Spleen (tissue), 11 donors: ENCODE data around the gene ATXN7L2. TPM values are rescaled to one million over a fixed set of nuclear protein-coding genes. Genes with fewer than 3 reads are reported as not detected.

Experiments used
- DNase-seq: peaks from one replicate; pipeline ENCODE4 v3.0.0-alpha.2; 2020
- H3K27ac ChIP-seq, 8 donors: fragments of 200-600 bp; sonication (generic) in 7 of 8; 1 replicate in 4 of 8; 2 replicates in 4 of 8; pipeline versions ENCODE4 v1.5.0 to v1.8.0; 2016 to 2021; ENCODE audit warnings: inconsistent platforms in 4 of 8, mild to moderate bottlenecking in 4 of 8, moderate library complexity in 1 of 8
- H3K27me3 ChIP-seq, 7 donors: fragments of 200-600 bp; sonication (generic) in 6 of 7; replicated peaks in 1 of 7; 1 replicate in 4 of 7; 2 replicates in 3 of 7; pipeline versions ENCODE4 v1.5.0 to v1.8.0; 2016 to 2021; ENCODE audit warnings: inconsistent platforms in 3 of 7, mild to moderate bottlenecking in 1 of 7
- H3K36me3 ChIP-seq, 6 donors: fragments of 200-600 bp; sonication (generic) in 5 of 6; 1 replicate in 4 of 6; 2 replicates in 2 of 6; pipeline versions ENCODE4 v1.5.0 to v1.8.0; 2016 to 2021; ENCODE audit warnings: inconsistent platforms in 2 of 6
- H3K4me1 ChIP-seq, 6 donors: fragments of 200-600 bp; sonication (generic) in 5 of 6; 1 replicate in 3 of 6; 2 replicates in 3 of 6; pipeline versions ENCODE4 v1.5.0 to v1.8.0; 2016 to 2021; ENCODE audit warnings: inconsistent platforms in 3 of 6
- H3K4me3 ChIP-seq, 8 donors: fragments of 200-600 bp; sonication (generic) in 7 of 8; 1 replicate in 4 of 8; 2 replicates in 4 of 8; pipeline versions ENCODE4 v1.5.0 to v1.8.0; 2016 to 2021; ENCODE audit warnings: inconsistent platforms in 4 of 8, mild to moderate bottlenecking in 4 of 8, moderate library complexity in 2 of 8
- H3K9me3 ChIP-seq, 8 donors: fragments of 200-600 bp; sonication (generic) in 7 of 8; 1 replicate in 4 of 8; 2 replicates in 4 of 8; pipeline versions ENCODE4 v1.5.0 to v1.8.0; 2016 to 2021; ENCODE audit warnings: inconsistent platforms in 4 of 8
- CTCF ChIP-seq, 11 experiments: fragments of 200-600 bp in 7 of 11; fragments of 450-650 bp in 4 of 11; sonication (generic) in 4 of 11; IDR thresholded peaks in 8 of 11; conservative IDR thresholded peaks in 3 of 11; 1 replicate in 7 of 11; 2 replicates in 4 of 11; pipeline versions ENCODE4 v1.4.0 to v1.8.0; 2016 to 2021; ENCODE audit warnings: antibody characterized with exemption in 11 of 11, inconsistent platforms in 4 of 11, mild to moderate bottlenecking in 1 of 11
- POLR2A ChIP-seq, 3 donors: fragments of 450-650 bp; IDR thresholded peaks; one replicate each; pipeline ENCODE4 v1.5.1; 2017; ENCODE audit warnings: antibody characterized with exemption in 3 of 3, mild to moderate bottlenecking in 1 of 3
- POLR2AphosphoS5 ChIP-seq, 3 donors: sonication (generic); formaldehyde crosslinking; IDR thresholded peaks; one replicate each; pipeline ENCODE4 v1.5.1; 2017; ENCODE audit warnings: antibody characterized with exemption in 3 of 3
- WGBS, 5 donors: extraction: QIAGEN DNeasy Blood & Tissue Kit in 3 of 5; methylation state at CpG; one replicate each; pipeline versions ENCODE4 v1.1.5 to v1.1.7; 2013 to 2018; 5-methylcytosine and 5-hydroxymethylcytosine counted together
- intact Hi-C: fragments of 100-400 bp; cut with DNase I; formaldehyde crosslinking; loops from one replicate; pipeline ENCODE4 v1.15.0; 2023; ENCODE audit warnings: low total_unique reads
- polyA plus RNA-seq, 3 donors: library from polyadenylated mRNA; stranded (reverse); fragments of 200-250 nt; gene quantifications; one replicate each; pipeline ENCODE4 v1.2.1, GENCODE V29; 2013
- total RNA-seq, 7 donors: library from RNA; depleted of rRNA in 3 of 7; stranded (reverse); fragments of >200 nt in 3 of 7; fragmentation: NEBNext Ultra II Directional in 4 of 7; extraction: Animal tissue kit (Norgen Biotek cat#: 25700) in 4 of 7; gene quantifications; one replicate each; pipeline versions ENCODE4 v1.1.0 to v1.2.1, GENCODE V29; 2016 to 2021
- donor health status: healthy with polysubstance abuse.
- donor health status: DM: no; HTN: no; CAD: no; lungs with moderate emphysema.
- donor health status: DM: no; HTN: no; CAD: no.
- donor health status: Bipolar disorder and iron deficiency.
- donor health status: healthy.
- donor health status: DM: no; HTN: no; CAD: no.
- donor health status: DM: yes; HTN: yes; CAD: no.

The ATXN7L2 gene
- total and polyA plus RNA-seq, 10 donors: 7.1 to 16.8 (median 8.8) TPM

- peak; percentile 90 for DNase-seq
- Histone ChIP-seq H3K36me3 (no peaks in the 10 kb centered on the region), H3K27ac (peak within 1 kb of the TSS in 5 of 8 donors; percentile 43 to 73 (median 60)), H3K4me1 (peaks cover 7 to 30% (median 19%) of the 10 kb centered on the region in 6 donors), H3K4me3 (peak within 1 kb of the TSS; percentile 59 to 90 (median 72)), H3K9me3 (no peaks in the 10 kb centered on the region), H3K27me3 (peaks cover 0 to 19% (median 0%) of the 10 kb centered on the region in 7 donors)
- TF ChIP-seq POLR2AphosphoS5 (IDR thresholded peaks at IDR 0.05) (peak in 2 of 3 donors; percentile 31 to 46), POLR2A (IDR thresholded peaks at IDR 0.05) (no peak)
- 1 to 9% (median 1%) methylated on average over 23 to 100 of the region's 100 CpGs for WGBS, 5 donors
- intact Hi-C loops: no loop called here
These were observed 25.8 kb downstream of the ATXN7L2 start, which contains the start of gene AMIGO1 for GRCh38 chr1:109509176-109510134. Gene AMIGO1, minus strand, starts transcription at chr1:109509727. Its CDS starts 815 bp downstream, at chr1:109508912.

- peaks cover 7 to 25% (median 18%) of the 10 kb centered on the region in 6 donors for H3K4me1 ChIP-seq
- no peaks in the 10 kb centered on the region for H3K36me3 ChIP-seq
- 80 to 93% (median 86%) methylated on average over 2 of the region's 2 CpGs for WGBS, 5 donors
- no peak for DNase-seq
- peaks cover 0 to 19% (median 0%) of the 10 kb centered on the region in 7 donors for H3K27me3 ChIP-seq
- no peaks in the 10 kb centered on the region for H3K9me3 ChIP-seq
- TF ChIP-seq POLR2AphosphoS5 (IDR thresholded peaks at IDR 0.05): no peak
- no peak for TF ChIP-seq POLR2A (IDR thresholded peaks at IDR 0.05)
- TF ChIP-seq CTCF (IDR thresholded peaks at IDR 0.05 in 8 of 11, conservative IDR thresholded peaks at IDR 0.05 in 3 of 11): no peak
- intact Hi-C loops: no loop called here
- no peak overlapping the region for H3K27ac ChIP-seq
- H3K4me3 ChIP-seq: no peak overlapping the region
These were observed 29.5 kb downstream of the ATXN7L2 start for GRCh38 chr1:109513110-109513710.

- no peak overlapping the region for H3K27ac ChIP-seq
- WGBS, 5 donors: 77 to 89% (median 83%) methylated on average over 3 of the region's 3 CpGs
- intact Hi-C loops: no loop called here
These were observed 31.1 kb downstream of the ATXN7L2 start for GRCh38 chr1:109514846-109515245.

GRCh38 chr1:109516872-109517271, 33.2 kb downstream of the ATXN7L2 start:
- Histone ChIP-seq H3K27ac (no peak overlapping the region), H3K4me3 (no peak overlapping the region), H3K27me3 (peaks cover 0 to 13% (median 0%) of the 10 kb centered on the region in 7 donors), H3K4me1 (no peaks in the 10 kb centered on the region), H3K9me3 (no peaks in the 10 kb centered on the region), H3K36me3 (no peaks in the 10 kb centered on the region)
- 72 to 91% (median 87%) methylated on average over 5 of the region's 5 CpGs for WGBS, 5 donors
- DNase-seq: no peak
- intact Hi-C loops: no loop called here
- TF ChIP-seq CTCF (IDR thresholded peaks at IDR 0.05 in 8 of 11, conservative IDR thresholded peaks at IDR 0.05 in 3 of 11) (no peak), POLR2A (IDR thresholded peaks at IDR 0.05) (no peak), POLR2AphosphoS5 (IDR thresholded peaks at IDR 0.05) (no peak)

More at GRCh38 chr1:109514846-109515245, 31.1 kb downstream of the ATXN7L2 start:
- Histone ChIP-seq H3K4me3 (no peak overlapping the region), H3K4me1 (peaks cover 0 to 10% (median 6%) of the 10 kb centered on the region in 6 donors), H3K36me3 (no peaks in the 10 kb centered on the region), H3K9me3 (no peaks in the 10 kb centered on the region), H3K27me3 (peaks cover 0 to 6% (median 0%) of the 10 kb centered on the region in 7 donors)
- DNase-seq: no peak
- TF ChIP-seq CTCF (IDR thresholded peaks at IDR 0.05 in 8 of 11, conservative IDR thresholded peaks at IDR 0.05 in 3 of 11) (no peak), POLR2AphosphoS5 (IDR thresholded peaks at IDR 0.05) (no peak), POLR2A (IDR thresholded peaks at IDR 0.05) (no peak)
